HG03469 (cell line): Measurements from ENCODE around the gene PHAF1.

ENCODE experiments used
- ATAC-seq: cut with Tn5 transposase; IDR thresholded peaks from one replicate; pipeline ENCODE4 v1.9.1; 2021; ENCODE audit warnings: mild to moderate bottlenecking, moderate library complexity, moderate number of reproducible peaks; ENCODE audit not compliant: unreplicated experiment

PHAF1 gene

DNA sequence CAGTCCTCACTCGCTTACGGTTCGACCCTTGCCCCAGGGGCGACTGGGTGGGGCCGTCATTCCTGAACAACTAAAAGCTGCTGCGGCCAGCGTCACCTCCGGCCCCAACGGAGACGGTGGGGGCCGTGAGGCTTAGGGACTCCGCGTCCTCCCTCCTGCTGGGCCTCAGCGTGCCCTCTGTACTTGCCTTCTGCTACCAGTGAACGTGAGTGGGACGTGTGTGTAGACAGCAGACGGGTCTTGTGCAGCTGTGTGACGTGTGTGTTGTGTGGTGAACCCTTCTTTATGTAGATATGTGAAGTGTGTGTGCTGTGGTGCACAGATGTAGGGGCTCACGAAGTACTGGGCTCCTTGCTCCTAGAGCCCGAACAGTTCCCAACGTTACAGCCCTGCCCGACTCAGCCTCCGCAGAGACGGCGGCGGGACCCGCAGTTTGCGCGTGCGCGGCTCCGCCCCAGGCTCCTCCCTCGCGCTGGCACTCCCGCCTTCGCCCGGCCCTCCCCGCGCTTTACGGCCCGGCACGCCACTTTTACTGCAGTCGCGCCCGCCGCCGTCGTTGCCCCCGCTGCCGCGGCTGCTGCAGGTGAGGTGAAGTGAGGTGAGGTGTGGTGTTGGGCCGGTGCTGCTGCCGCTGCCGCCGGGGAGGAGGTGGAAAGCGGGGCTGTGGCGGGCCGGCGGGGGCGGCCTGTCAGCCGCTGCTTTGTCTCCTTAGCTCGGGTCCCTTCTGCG lies at the start of gene PHAF1:
PHAF1 (plus strand) TSS at position 535 of the 729 bp plus-strand sequence. CDS start 235 bp downstream, outside the sequence.
- ATAC-seq = no peak

DNA sequence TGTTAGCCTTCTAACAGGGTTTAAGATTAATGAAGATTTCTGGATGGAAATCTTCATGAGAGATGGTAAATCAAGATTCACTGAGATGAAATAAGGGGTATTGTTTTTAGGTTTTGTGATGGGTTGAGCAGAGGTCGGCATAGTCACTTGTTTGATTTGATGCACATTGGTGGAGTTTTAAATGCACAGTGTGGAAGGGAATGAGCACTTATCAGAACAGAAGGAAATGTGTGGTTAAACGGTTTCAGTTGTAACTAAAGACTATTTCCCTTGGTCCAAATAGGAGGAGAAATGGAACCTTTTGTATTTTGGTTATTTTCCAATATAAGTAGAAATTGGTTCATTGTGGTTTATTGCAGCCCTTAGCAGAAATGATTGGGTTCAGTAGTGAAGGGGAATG lies 46.7 kb upstream of the PHAF1 start:
- no peak for ATAC-seq

DNA sequence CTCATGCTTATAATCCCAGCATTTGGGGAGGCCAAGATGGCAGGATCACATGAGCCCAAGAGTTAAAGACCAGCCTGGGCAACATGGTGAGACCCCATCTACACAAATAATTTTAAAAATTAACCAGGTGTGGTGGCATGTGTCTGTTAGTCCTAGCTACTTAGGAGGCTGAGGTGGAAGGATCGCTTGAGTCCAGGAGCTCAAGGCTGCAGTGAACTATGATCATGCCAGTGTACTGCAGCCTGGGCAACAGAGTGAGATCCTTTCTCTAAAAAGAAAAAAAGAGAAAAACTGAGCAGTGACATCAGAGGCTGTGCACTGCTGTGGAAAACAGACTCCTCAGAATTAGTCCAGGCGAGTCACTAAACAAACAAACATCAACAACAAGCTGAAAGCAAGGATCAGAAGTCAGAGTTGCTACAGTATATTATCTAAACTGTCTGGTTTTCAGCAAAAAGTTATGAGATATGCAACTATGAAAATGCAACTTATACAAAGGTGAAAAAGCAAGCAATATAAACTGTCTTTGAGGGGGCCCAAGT lies 41.5 kb upstream of the PHAF1 start:
- no peak for ATAC-seq

DNA sequence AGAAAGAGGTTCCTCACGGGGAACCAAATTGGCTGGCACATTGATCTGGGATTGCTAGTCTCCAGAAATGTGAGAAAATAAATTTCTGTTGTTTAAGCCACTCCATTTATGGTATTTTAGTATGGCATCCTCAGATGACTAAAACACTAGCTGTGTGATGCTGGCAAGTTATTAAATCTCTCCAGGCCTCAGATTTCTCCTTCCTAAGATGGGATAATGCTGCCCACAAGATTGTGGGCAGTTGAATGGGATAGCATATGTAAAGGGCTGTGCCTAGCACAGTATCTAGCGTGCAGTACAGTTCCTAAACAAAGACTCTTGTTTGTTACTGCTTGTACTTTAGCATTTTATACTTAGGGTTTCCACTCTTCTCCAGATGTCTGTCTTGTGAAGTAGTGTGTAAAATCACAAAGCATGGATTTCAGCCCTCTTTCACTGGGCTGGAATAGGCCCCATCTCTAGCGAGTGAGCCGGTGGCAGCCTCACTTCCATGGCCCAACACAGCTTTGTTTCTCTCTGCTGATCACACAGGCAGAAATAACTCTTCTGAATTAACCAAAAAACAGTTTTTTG lies 38.2 kb upstream of the PHAF1 start:
- no peak for ATAC-seq

DNA sequence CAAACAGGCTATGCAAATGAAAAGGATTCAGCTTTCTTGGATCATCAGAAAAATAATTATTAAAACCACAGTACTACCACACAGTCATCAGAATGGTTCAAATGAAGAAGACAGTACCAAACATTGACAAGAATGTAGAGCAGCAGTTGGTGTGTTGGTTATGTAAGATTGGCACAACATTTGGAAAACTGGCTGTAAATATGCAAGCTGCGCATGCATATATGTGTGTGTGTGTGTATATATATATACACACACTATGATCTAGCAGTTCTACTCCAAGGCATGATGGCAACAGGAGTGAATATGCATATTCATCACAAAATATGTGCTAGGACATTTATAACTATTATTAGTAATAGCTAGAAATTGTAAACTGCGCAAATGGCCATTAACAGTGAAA lies 34.4 kb upstream of the PHAF1 start:
- no peak for ATAC-seq

DNA sequence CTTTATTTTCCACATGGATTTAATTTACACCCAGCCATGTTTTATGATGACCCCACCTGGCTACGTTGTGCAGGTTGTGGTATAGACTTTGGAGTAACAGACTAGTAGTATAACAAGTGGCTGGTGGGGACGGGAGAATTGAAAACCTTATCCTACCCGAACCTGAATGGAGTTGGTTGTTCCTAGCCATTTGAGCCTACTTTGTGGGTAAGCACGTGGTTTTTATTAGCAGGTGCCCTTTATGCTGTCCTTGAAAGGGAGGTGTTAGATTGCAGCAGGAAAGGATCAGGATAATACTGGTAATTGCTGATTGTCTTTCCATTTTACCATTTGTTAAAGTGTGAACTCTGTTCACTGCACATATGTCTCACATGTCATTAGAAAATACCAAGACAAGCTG lies 31.9 kb upstream of the PHAF1 start:
- ATAC-seq = no peak

DNA sequence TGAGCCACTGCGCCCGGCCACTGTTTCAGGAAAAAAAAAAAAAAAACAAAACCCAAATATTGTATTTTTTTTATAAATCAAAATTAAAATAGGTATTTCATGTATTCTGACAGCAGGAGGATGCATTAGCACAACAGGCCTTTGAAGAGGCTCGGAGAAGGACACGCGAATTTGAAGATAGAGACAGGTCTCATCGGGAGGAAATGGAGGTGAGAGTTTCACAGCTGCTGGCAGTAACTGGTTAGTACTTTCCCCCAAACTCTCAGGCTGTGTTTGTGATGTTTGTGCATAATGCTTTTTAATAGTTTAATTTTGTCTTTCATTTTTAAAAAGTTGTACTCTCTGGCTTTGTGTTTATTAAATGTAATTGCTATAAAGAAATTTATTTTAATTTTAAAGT lies 27.6 kb upstream of the PHAF1 start:
- ATAC-seq = no peak

DNA sequence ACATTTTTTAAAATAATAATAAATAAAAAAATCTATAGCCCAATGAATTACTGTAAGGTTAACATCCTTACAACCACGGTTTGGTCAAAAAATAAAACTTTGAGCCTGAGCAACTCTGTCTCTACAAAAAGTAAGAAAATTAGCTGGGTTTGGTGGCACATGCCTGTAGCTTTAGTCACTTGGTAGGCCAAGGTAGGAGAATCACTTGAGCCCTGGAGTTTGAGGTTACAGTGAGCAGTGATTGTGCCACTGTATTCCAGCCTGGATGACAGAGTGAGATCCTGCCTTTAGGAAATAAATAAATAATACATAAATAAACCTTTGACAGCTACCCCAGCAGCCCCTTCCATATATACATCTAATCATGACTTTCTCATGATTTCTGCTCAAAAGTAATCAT lies 26.9 kb upstream of the PHAF1 start:
- no peak for ATAC-seq

DNA sequence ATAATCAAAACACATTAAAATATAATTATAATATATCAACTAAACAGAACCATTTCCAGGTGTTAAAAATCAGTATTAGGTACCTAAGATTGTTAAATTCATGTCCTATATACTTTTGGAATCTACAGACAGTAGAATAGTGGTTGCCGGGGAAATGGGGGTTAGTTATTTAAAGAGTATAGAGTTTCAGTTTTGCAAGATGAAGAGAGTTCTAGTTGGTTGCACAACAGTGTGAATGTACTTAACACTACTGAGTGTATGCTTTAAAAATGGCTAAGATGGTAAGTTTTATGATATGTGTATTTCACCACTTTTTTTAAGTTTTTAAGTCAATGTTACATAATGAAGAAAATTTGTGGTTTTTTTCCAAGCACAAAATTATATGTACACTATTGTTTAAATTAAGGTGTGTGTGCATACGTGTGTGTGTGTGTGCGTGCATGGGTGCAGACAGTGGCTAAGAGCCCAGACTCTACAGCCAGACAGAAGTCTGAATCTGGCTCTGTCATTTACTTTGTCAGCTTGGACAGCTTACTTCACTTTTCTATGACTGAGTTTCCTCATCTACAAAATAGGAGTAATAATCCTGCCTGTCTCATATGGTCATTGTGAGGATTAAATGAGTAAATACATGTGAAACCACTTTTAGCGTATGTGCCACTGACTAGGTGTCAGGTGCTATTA lies 25.3 kb upstream of the PHAF1 start:
- no peak for ATAC-seq

DNA sequence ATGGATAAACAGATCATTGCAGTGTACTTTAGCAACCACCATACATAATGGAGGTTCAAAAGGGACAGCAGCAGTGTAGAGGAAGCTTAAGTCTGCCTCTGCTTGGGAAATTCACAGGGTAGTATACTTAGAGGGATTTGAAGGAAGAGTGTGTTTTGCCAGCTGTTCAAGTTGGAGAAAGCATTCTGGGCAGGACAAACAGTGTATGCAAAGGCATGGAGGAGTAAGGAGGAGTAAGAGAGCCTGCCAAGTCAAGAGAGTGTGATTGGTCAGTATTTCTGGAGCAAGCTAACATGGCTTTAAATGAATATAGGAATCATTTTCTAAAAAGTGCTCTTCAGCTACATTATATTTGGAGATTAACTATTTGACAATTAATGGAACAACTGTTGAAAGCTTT lies 22.9 kb upstream of the PHAF1 start:
- no peak for ATAC-seq

DNA sequence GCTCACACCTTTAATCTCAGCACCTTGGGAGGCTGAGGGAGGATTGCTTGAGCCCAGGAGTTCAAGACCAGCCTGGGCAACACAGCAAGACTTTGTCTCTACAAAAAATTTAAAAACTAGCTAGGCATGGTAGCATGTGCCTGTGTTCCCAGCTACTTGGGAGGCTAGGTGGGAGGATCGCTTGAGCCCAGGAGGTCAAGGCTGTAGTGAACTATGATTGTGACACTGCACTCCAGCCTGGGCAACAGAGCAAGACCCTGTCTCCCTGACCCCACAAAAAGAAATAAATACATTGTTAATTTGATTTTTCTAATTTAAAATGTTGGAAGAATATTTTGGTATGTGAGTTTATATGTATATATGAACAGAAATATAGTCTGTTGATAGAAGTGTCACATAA lies 22.4 kb upstream of the PHAF1 start:
- no peak for ATAC-seq

DNA sequence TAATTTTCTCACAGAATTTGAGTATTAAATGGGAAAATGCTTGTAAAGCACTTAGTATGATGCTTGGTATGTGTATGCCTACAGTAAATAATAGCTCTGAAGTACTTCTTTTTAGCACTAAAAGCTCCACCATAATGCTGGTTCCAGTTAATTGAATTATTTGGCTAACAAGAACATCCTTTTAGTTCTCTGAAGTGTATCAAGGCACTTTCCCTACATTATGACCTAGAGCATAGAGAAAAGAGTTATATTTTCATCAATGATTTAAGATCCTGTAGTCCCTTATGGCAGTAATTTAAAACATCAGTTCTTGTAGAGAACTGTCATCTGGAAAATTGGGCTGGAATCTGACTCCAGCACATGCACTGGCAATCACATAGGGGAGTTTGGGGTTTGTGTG lies 21.9 kb upstream of the PHAF1 start:
- ATAC-seq = no peak

DNA sequence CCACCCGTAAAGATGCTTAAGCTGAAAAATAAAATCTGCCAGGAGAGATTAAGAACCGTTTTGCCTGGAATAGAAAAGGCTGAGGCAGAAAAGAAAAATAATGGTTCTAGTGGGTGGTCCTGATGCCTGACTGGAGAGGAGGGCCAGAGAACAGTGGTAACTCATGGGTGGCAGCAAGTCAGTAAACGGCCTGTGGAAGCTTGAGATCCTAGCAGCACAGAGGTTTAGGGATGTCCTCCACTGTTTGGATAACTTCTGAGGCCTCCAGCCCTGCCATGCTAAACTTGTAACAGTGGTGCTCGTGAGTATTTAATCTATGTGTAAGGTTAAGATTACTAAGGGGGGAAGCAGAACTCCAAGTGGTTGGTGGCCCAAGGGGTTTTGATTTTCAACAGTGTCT lies 21.2 kb upstream of the PHAF1 start:
- no peak for ATAC-seq

DNA sequence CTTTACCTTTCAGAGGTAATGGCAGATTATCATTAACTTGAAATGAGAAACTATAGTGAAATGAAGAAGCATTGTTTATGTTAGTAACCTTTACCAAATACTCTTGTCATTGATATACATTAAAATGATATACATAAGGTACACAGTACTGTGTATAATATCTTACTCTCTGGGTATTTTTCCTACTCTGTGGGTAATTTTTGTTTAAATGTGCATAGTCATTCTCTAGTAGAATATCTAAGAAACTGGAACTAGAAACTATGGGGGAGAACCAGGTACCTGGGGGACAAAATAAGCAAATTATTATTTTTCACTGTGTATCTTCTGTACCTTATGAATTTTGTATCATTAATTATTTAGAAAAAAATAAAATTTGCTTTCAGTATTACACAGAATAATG lies 20.6 kb upstream of the PHAF1 start:
- ATAC-seq = no peak

DNA sequence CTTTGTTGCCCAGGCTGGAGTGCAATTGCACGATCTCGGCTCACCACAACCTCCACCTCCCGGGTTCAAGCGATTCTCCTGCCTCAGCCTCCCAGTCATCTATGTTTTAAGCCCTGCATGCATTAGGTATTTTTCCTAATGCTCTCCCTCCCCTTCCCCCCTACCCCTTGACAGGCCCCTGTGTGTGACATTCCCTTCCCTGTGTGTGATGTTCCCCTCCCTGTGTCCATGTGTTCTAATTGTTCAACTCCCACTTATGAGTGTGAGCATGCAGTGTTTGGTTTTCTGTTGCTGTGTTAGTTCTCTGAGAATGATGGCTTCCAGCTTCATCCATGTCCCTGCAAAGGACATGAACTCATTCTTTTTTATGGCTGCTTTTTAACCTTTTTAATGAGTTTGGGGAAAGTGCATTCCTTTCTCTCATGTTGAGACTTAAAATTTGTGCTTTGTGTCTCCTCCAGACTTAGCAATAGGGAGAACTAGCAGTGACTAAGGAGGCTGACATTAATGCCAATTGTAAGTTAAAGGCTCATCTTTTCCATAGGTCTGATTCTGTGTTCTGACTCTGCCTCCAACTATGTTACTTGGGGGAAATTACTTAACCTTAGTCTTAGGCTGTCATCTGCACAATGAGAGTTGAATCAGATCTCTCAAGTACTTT lies 17.7 kb upstream of the PHAF1 start:
- no peak for ATAC-seq

DNA sequence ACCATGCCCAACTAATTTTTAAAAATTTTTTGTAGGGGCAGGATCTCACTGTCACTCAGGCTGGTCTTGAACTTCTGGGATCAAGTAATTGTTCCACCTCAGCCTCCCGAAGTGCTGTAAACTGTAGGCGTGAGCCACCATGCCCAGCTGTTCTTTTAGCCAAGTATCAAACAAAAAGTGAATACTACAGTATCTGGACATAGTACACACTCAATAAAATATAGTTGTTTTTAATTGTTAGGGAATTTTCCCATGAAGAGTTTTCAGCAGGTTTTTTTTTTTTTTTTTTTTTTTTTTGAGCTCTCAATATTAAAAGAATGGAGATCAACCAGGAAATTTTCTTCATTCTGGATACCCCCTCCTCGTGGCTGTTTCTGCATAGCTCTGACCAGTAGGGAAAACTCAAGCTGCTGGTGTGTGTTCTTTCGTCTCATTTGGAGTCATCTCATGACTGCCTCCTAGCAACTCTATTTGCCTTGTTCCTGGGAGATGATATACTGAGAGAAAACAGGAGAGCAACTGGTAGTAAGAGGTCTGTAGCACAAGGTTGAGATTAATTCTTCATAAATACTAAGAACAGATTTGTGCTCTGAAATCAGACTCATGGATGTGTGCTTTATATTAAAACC lies 16.5 kb upstream of the PHAF1 start:
- ATAC-seq = no peak

DNA sequence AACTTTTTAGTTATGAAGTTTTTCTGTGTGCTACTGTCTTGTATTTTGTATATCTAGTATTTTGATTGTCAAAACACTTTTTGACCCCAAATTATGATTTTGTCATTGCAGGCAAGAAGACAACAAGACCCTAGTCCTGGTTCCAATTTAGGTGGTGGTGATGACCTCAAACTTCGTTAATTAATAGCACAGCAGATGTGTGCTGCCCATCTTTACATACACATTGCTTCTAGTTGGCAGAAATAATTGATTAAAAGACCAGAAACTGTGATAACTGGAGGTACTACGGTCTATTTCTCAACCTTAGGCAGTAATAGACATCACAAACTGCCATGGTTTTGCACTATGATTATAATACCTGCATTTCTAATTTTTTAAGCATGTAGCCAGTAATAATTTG lies 11.1 kb upstream of the PHAF1 start:
- no peak for ATAC-seq

DNA sequence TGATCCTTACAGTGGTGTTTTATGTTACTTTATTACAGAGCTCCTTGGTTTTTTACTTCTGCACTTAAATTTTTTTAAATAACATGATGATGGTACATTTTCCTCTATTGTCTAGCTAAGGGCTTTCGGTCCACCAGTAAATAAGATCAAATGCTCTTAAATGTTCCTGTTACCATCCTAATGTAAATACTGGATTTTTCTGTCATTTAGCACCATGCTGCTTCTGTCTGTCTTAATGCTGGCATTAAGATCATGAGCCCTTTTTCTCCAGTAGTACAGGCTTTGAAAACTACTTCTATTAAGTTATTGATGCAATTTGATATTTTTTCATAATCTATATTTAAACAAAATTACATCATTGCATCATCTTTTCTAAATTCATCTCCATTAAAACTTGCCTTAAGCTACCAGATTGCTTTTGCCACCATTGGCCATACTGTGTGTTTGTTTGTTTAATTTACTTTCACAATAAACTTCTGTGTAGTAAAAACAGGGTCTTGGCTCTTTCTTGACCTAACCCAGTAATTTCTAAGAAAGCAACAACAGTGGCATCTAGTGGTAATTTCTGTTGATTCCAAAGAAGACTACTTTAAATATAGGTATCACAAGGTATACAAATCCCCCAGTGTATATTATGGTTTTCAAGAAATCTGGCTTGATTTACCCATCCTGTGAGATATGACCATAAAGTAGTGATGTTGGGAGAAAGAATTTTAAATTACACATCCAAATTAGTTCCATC lies 9.0 kb upstream of the PHAF1 start:
- ATAC-seq = no peak

DNA sequence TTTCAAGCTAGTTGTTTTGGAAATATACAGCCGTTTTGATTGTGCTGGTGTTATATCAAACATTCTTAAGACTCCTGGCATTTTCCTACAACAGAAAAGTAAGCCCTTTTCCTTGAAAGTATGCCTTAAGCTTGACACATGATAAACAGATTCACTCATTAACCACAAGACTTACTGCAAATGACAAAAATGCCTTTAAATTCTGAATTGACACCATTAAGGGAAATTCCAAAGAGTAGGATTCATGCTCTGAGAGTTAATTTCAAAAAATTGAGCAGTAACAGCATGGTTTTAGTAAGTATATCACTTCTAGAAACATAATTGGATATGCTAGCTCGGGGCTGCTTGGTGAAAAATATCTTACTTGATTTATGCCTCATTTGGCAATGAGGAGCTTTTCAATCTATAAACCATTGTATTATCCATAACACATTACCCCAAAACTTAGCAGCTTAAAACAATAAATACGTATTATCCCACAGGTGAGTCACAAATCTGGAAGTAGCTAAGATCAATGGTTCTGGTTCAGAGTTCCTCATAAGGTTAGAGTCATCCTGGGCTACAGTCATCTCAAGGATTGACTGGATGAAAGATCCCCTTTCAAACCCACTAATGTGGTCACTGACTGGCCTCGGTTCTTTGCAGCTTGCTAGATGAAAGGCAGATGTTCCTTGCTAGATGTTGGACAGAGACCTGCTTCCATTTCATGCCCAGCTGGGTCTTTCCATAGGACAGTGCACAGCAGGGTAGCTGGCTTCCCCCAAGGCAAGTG lies 8.2 kb upstream of the PHAF1 start:
- no peak for ATAC-seq

DNA sequence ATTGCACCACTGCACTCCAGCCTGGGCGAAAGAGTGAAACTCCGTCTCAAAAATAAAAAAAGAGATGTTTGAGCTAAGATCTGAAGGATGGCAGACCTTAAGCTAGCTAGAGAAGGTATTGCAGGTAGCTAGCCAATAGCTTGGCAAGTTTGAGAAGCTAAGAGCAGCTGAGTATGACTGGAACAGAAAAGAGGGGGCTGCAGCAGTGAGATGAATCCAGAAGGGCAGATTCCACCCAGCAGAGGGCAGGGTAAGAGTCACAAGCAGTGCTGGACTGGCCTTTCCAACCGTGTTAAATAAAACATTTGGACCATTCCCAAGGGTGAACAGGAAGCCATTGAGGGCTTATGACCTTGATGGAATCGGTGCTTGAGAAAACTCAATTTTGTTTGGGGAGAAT lies 5.7 kb upstream of the PHAF1 start:
- no peak for ATAC-seq
